Esophagus mucosa (tissue), 1 donor: ENCODE measurements around the gene LELP1. TPM values are rescaled to one million over a fixed set of nuclear protein-coding genes. Genes with fewer than 3 reads are reported as not detected.
A peak's percentile ranks its signal among the peaks of the same experiment; 100 is the strongest.

ENCODE experiments used
- ATAC-seq: fragments of 200-7000 bp; cut with Tn5 transposase; one replicate; pipeline ENCODE4 v1.9.1; 2020
- total RNA-seq: library from RNA; stranded (reverse); gene quantifications from one replicate; pipeline ENCODE4 v1.2.4, GENCODE V29; 2023
- donor health status: DM: yes; HTN: yes; CAD: no.

The LELP1 gene
- total RNA-seq = not detected

DNA sequence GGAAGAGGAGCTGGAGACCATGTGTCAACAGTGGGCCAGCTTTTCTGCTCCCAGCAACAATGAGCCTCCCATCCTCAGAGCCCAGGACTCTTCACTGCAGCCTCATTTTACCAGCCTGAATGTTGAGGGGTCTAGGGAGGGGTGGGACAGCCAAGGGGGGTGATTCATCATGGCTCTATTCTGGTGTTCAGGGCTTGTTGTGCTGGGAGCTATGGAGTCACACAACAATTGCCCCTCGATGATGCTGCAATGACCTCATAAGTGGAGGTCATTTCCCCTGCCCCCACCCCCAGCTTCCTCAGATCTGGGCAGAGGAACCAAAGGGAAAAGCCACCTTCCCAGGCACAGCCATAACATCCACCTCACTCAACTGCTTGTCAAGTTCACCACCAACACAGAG is at the start of gene LELP1:
Gene LELP1, plus strand, starts transcription at position 301 of the 400 bp plus-strand sequence. CDS start 1,278 bp downstream, outside the sequence.
- ATAC-seq = no peak

DNA sequence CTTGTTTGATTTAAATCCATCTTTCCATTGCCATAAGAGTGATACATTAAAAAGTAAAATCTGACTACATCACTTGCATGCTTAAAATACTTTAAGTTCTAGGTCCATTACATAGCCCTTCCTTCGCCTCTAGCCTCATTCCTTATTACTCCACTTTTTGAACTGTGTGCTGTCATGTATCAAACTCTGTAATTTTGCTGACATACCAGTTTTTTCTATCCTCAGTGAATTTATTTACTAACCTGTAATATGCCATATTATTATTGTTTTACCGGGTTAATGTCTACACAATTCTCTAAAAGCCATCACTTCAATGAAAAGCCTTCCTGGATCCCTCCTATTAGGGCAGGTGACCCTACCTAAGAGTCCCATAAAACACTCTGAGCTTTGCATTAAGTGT is 47.7 kb upstream of the LELP1 start:
- no peak for ATAC-seq

DNA sequence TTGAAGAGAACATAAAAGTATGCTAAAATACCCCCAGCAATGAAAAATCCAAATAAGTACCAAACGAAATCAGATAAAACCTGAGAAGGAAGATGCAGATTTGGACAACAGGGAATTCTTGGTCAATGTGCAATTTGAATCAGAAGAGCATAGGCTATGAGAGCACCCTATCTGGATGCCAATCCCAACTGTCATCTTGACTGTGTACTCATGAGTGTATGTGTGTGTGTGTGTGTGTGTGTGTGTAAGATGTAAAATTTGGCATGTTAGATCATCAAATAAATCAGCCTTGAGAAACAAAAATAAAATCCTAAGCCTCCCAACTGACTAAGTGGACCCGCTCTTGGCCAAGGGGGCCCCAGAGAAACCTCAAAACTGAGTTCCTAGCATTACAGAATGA is 34.5 kb upstream of the LELP1 start:
- no peak for ATAC-seq

DNA sequence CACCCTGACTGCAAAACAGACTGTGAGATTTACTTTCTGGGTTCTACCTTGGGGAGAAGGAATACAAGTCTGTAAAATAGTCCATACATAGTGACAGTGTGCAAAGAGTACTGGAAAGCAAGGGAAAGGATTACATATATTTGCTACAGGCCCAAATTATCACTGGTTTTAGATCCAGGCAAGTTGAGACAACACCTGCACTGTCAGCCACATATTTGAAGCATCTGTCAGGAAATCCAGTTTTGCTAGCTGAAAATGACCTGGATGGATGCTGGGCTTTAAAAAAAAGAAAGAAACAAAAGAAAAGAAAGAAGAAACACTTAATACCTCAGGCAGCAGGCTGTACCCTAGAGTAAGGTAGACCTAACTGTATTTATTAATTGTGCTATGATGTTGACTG is 28.6 kb upstream of the LELP1 start:
- ATAC-seq = peak; percentile 78

DNA sequence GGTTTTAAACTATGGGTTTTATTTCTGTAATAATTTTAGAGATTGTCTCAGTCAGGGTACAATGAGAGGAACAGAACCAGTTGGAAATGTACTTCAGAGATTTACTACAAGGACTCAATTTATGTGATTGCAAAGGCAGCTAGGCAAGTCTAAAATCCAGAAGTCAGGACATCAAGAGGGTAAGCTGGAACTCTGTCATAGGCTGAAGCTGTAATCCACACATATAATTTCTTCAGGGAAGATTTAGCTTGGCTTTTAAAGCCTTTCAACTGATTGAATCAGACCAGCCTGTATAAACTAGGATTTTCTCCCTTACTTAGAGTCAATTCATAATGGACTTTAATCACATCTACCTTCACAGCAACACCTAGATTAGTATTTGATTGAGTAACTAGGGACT is 24.3 kb upstream of the LELP1 start:
- peak; percentile 67 for ATAC-seq

DNA sequence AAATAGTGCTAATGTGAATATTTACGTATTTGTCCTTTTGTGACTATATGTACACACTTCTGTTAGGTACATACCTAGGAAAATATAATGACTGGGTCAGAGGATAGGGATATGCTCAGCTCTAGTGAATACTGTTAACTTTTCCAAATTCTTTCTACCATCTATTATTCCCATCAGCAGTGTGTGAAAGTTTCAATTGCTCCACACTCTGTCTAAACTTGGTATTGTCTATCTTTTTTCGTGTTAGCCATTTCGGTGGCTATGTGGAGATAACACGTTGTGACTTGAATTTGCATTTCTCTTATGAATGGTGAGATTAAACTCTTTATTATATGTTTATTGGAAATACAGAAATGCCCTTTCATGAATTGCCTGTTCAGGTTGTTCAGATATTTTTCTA is 22.7 kb upstream of the LELP1 start:
- ATAC-seq = peak; percentile 65

DNA sequence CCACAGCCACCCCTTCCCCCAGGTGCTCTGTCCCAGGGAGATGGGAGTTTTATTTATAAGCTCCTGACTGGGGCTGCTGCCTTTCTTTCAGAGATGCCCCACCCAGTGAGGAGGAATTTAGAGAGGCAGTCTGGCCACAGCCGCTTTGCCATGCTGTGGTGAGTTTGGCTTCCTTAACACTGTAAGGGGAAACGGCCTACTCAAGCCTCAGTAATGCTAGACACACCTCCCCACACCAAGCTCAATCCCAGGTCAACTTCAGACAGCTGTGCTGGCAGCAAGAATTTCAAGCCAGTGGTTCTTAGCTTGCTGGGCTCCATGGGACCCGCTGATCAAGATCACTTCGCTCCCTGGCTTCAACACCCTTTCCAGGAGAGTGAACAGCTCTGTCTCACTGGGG is 14.9 kb upstream of the LELP1 start:
- ATAC-seq = peak; percentile 92

DNA sequence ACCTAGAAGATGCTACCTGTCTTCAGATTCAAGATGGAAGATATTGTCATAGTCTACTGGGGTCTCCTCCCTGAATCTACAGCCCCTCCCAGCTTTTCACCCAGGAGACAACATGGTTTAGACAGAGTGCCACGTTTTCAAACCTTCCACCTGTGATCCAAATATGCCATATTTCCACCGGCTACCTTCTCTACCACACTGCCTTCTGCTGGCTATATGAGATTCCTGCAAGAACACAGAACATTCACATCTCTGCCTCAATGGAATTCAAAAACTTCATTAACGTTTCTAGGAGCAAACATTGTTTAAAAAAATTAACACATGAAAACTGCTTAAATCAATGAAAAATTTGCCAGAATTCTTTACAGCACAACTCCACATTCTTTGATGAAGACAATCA is 12.9 kb upstream of the LELP1 start:
- peak; percentile 69 for ATAC-seq

DNA sequence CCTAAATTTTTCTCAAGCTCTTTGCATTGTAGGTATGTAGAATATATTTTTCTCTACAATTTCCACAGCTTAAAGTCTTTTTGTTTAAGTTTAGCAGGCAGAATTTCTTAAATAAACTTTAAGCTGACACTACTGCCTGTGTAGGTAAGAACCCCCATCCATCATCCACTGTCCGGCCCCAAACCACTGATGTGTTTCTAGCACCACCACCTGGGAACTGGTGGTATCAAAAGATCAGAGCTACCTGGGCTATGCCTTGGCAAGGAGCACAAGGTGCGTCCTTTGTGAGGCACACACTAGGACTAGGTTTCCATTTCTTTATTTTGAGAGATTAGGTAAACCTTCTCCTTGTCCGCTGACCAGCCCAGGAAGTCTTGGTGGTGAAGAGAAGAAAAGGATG is 10.5 kb upstream of the LELP1 start:
- peak; percentile 64 for ATAC-seq

DNA sequence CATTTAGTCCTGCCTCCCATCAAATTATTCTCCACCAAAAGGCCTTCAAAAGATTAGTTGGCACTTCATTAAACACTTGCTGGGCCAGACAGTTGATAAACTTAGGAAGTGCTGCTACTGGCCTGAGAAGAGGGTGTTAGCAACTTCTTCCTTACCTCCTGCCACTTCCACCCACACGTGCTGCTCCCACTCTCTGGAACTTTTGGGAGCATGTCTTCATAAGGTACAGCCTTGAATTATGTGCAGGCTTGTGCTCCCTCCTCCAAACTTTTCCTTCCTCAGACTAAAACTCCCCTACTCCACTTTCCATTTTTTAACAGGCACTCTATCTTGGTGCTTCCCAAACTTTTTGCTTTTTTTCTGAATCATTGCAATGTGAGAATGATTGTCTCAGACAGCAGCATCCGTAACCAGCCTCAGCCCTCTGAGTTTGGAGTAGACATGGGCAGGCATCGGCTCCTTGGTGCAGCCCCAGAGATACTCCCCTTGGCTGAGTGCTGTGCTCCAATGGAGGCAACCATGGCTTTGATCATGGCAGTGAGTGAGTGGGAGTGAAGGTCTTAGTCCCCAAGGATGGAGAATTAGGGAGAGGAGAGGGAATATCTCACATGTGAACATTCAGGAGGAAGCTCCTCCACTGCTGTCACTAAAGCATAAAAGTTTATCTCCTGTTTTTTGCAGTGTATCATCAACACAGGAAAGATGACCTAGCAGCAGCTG is 8.7 kb upstream of the LELP1 start:
- ATAC-seq = no peak

DNA sequence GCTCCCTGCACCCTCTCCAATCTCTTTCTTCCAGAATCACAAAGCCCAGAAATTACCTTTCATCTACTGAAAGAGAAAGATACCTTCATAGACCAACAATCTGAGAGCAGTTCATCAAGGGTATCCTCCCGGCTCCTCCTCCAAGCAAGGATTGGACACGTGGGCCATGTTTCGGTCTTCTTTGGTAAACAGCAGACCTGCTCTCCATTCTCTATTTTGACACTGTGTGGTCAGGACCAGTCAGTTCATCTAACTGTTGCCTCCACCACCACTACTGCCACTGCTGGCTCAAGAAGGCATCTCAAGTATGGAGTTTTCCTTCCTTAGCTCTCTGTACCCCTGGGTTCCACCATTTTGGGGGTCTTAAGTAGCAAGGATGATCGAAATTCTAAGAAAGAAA is 8.0 kb upstream of the LELP1 start:
- no peak for ATAC-seq

DNA sequence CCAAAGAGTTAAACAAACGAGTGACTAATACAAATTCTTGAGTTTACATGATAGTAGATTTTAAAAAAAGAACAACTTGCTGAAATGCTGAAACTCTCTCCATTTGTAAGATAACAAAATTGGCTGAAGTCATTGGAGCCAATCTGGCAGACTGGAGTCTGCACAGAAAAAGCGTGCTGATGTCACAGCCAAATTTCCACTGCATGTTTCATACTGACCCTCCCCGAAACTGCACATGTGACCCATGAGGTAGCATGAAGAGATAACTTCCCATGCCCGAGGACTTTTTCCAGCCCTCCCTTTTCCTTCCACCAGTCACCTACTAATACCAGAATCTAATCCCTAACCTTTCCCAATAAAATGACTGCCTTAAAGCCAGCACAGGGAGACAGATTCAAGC is 1.2 kb upstream of the LELP1 start:
- no peak for ATAC-seq

DNA sequence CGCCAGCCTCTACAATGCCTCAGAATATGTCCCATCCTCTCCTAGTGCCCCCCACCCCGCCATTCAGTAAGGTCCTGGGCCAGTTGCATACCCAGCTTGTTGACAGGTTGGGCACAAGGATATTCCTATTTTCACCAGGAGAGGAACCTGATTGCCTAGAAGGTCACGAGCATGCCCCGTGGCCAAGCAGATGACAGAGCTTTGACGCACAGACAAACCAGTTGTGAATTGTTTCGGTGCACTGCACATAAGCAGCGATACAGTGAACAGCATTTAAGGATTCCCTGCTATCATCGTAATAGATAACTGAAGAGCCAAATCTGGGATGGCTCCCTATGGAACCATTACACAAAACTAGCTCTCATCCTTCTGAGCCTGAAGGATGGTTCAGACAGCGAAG is 3.4 kb downstream of the LELP1 start:
- ATAC-seq = no peak

DNA sequence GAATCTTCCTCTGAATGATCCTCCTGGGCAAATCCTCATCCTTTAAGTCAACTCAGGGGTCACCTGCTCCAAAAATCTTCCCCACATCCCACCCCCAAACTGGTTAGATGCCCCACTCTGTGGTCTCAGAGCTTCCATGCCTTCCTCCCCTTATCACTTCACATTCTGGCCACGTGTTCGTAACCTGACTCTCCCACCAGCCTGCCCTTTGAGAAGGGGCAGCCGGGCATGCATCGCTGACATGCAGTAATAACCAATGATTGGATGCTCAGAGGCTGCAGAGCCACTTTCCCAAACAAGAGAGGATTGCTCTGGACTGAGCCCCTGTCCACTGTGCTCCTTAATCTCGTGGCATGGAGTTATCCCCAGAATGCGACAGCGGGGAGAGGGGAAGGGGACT is 7.0 kb downstream of the LELP1 start:
- ATAC-seq = no peak

DNA sequence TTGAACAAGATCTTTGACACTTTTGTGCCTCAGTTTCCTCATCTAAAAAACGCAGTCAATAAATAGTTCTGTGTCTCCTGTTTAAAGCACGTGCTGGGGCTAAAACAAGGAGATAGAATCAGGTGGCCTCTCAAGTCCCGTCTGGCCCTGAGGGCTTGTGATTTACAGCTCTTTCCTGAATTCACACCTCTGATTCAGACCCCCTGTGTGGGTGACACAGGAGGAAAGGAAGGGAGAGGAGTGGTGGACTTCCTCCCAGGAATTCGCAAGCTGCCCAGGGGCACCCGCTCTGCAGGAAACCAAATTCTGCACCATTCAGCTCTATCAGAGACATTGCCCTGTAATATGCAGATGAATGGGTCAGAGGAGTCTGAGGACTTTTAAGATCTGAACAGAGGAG is 9.0 kb downstream of the LELP1 start:
- ATAC-seq = no peak

DNA sequence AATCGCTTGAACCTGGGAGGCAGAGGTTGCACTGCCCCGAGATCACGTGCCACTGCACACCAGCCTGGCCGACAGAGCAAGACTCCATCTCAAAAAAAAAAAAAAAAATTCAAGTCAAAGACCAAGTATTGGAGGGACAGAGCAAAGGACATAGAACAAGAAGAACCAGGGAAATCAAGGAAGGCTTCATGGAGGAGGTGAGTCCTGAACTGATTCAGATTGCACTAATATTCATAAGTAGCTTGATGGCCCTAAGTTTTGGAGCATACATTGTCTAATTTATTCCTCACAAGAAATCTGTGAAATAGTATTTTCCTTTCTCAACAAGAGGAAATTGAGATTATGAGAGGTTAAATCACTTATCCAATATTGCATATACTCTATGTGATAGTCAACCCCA is 10.3 kb downstream of the LELP1 start:
- ATAC-seq = no peak

DNA sequence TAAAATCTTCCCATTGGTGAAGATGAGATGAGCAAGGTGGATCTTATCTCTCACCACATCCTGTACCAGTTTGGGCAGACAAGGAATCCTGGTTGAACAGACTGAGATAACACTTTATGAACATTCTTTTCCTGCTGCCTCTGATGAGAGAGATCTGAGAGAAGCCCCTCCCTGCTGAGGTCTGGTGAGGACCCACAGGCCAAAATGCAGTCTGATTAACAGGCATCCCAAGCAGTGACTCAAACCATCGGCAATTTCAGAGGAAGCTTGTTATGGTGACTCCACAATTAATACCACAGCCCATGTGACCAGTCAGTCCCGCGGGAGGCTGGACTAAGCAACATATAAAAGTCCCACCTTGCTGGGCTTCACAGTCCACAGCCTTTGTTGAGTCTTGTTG is 14.0 kb downstream of the LELP1 start, which contains the start of gene PRR9:
Gene PRR9, plus strand, starts transcription at position 373 of the 400 bp plus-strand sequence. CDS start 561 bp downstream, outside the sequence.
- no peak for ATAC-seq

DNA sequence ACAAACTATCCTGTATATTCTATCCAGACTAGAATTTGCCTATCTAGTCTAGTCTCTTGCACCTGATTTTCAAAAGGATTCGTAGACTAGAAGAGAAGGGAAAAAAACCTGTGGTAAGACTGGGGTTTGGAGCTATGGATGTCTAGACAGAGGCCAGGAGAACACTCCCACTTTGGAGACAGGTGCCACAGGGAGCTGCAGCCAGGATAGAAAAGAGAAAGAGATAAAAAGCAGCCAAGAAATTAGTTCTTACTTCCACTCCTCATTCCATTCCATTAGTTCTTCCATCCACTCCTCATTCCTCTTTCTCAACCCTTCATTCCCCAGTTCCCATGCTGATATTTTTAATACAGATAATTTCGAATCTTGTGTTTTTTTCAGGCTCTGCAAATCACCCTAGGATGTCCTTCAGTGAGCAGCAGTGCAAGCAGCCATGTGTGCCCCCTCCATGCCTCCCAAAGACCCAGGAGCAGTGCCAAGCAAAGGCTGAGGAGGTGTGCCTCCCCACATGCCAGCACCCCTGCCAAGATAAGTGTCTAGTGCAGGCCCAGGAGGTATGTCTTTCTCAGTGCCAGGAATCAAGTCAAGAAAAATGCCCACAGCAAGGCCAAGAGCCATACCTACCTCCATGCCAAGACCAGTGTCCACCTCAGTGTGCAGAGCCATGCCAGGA is 14.7 kb downstream of the LELP1 start:
- no peak for ATAC-seq

DNA sequence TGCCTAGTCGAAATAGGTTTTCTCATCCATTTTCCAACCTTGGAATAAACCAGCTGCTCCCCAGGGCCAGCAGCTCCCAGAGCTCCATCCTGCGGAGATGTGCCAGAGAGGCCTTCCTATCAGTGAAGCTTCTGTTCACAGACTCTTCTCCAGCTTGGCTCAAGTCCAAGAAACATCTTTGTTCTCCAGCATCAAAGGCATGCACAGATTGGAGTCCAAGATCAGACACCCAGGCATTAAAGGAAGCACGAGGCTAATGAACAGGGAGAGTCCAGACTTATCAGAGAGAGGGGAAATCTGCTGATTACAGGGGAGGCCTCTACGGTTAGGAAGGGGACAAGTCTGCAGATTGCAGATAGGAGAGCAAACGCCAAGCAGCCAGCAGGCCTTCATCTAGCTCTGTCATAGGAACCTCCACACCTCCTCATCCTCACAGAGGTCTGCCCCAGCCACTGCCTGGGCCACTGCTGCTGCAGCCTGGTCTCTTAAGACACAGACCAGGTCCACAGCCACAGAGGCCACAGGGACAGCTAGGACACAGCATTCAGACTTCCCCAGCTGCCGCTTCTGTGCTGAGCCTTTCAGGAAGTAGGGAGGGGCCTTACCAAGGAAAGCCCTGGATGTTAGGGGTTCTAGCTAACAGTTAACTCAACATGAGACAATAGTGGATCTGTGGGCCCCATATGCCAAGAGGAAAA is 17.5 kb downstream of the LELP1 start:
- no peak for ATAC-seq

DNA sequence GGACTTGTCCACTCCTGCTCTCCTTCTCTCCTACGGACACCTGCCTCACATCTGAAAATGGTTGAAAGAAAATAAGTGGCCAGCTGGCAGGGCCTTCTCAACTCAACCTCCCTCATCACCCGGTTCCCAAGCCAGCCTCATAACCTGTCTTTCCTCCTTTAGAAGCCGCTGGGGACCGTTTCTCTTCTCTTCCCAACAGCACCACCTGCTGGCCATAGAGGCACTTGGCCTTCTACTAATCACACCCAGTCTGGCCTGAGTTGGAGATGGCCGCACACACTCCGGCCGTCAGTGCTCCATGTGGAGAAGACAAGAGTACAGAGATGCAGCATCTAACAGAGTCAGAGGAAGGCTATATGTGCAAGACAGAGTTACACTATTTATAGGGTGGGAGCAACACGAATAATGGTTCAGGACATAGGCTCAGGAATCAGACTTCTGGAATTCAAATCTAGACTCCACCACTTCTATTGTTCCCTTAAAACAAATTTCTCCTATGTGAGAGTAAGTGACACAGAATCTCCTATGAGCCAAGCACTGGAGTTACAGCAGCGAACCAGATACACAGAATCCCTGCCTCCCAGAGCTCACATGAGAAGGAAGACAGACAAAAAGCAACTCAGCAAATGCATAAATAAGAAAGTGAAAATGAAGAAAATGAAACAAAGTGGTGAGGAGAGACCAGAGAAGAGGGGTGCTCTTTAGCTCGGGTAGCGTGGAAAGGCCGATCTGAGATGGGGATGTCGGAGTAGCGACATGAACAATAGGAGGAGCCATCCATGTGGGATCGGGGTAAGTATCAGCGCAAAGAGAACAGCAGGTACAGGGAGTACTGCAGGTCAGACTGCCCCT is 20.0 kb downstream of the LELP1 start:
- peak; percentile 88 for ATAC-seq

DNA sequence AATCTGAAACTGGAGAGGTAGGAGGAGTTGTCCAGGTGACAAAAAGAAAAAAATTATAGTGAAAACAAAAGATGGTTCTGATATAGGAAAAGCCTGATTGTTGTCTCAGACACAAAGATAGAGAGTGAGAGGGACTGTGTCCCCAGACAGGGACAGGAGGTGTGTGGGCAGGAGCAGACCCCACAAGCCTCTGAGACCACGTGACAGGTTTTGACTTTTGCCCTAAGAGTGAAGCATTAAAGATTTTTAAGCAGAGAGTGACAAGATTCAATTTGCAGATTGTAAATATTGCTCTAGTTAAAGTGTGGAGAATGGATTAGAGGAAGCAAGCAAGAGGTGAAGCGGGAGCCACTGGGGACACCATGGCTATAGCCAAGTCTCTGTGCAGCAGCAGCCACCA is 24.6 kb downstream of the LELP1 start:
- ATAC-seq = no peak

DNA sequence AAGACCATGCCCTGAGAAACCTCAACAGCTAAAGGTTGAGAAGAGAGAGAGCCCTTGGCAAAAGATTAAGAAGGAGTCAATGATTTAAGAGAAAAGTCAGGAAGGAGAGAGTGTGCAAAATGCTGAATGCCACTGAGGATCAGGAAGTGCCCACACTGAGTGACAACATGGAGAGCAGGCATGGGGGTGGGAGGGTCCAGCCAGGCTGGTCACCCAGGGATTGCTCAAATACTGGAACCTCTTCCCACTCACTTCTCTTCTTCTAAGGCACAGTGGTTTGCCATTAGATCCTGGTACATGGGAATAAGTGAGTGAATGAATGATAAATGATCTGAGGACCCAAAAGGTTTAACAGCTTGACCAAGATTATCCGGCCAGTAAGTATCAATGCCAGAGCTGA is 25.3 kb downstream of the LELP1 start:
- no peak for ATAC-seq
